HG02623 (cell line): ENCODE measurements around the gene SERTAD2.

ENCODE experiments used
- ATAC-seq: cut with Tn5 transposase; IDR thresholded peaks from one replicate; pipeline ENCODE4 v1.9.1; 2021; ENCODE audit warnings: moderate library complexity; ENCODE audit not compliant: unreplicated experiment

Gene SERTAD2

GRCh38 chr2:64629875-64630274, 23.8 kb downstream of the SERTAD2 start:
- no peak for ATAC-seq

GRCh38 chr2:64629329-64629781, 24.4 kb downstream of the SERTAD2 start:
- no peak for ATAC-seq

GRCh38 chr2:64627860-64628841, 25.6 kb downstream of the SERTAD2 start:
- ATAC-seq = no peak

- no peak for ATAC-seq
Measured at GRCh38 chr2:64626963-64627760, 26.6 kb downstream of the SERTAD2 start.

GRCh38 chr2:64626146-64626809, 27.4 kb downstream of the SERTAD2 start:
- ATAC-seq = no peak

GRCh38 chr2:64625299-64626145, 28.2 kb downstream of the SERTAD2 start:
- no peak for ATAC-seq

GRCh38 chr2:64624862-64625261, 28.9 kb downstream of the SERTAD2 start:
- no peak for ATAC-seq

- no peak for ATAC-seq
Measured at GRCh38 chr2:64624108-64624610, 29.6 kb downstream of the SERTAD2 start.

GRCh38 chr2:64623242-64623850, 30.4 kb downstream of the SERTAD2 start:
- ATAC-seq = no peak

- ATAC-seq = no peak
Measured at GRCh38 chr2:64622443-64623241, 31.1 kb downstream of the SERTAD2 start.

- no peak for ATAC-seq
Measured at GRCh38 chr2:64620661-64621060, 33.1 kb downstream of the SERTAD2 start.

- ATAC-seq = no peak
Measured at GRCh38 chr2:64617631-64618151, 36.0 kb downstream of the SERTAD2 start.

GRCh38 chr2:64615844-64616536, 37.7 kb downstream of the SERTAD2 start:
- ATAC-seq = no peak

- ATAC-seq = no peak
Measured at GRCh38 chr2:64615192-64615763, 38.4 kb downstream of the SERTAD2 start.

GRCh38 chr2:64613276-64613675, 40.4 kb downstream of the SERTAD2 start:
- no peak for ATAC-seq

- no peak for ATAC-seq
Measured at GRCh38 chr2:64612575-64613195, 41.0 kb downstream of the SERTAD2 start.

GRCh38 chr2:64610316-64610855, 43.3 kb downstream of the SERTAD2 start:
- ATAC-seq = no peak
